GM12874 (cell line): Measurements from ENCODE around the gene ODAD4.

Source experiments
- CTCF ChIP-seq: IDR thresholded peaks from 2 replicates; pipeline ENCODE4 v1.5.1; 2011; ENCODE audit warnings: low read depth, mild to moderate bottlenecking, control low read depth, low read length, moderate library complexity; ENCODE audit not compliant: insufficient read depth

The ODAD4 gene

GRCh38 chr17:41915020-41915419 is 15.4 kb upstream of the ODAD4 start:
- no peak for TF ChIP-seq CTCF

- TF ChIP-seq CTCF = no peak
Measured at GRCh38 chr17:41915566-41915965, 14.9 kb upstream of the ODAD4 start.

- no peak for TF ChIP-seq CTCF
Measured at GRCh38 chr17:41917192-41917591, 13.2 kb upstream of the ODAD4 start.

- TF ChIP-seq CTCF = no peak
Measured at GRCh38 chr17:41917679-41918313, 12.6 kb upstream of the ODAD4 start.

- TF ChIP-seq CTCF = no peak
Measured at GRCh38 chr17:41918314-41919164, 11.9 kb upstream of the ODAD4 start, which contains the start of gene ACLY. Gene ACLY, minus strand, starts transcription at chr17:41918951. Its CDS starts 5,078 bp downstream, at chr17:41913873.

- TF ChIP-seq CTCF = no peak
Measured at GRCh38 chr17:41919165-41919817, 11.1 kb upstream of the ODAD4 start.

- no peak for TF ChIP-seq CTCF
Measured at GRCh38 chr17:41919840-41920579, 10.4 kb upstream of the ODAD4 start.
